Right ventricle myocardium inferior (tissue), 1 donor: ENCODE data around the gene PPP1R3E. TPM values are rescaled to one million over a fixed set of nuclear protein-coding genes. Genes with fewer than 3 reads are reported as not detected.
"Not testable (repeated sequence)": the region's sequence is repeated elsewhere in the genome, so short reads cannot be mapped to it uniquely, and the experiment has no call there.

ENCODE experiments used
- ATAC-seq: fragments of 200-7000 bp; cut with Tn5 transposase; one replicate; pipeline ENCODE4 v1.9.1; 2020; ENCODE audit warnings: mild to moderate bottlenecking, moderate library complexity
- DNase-seq: peaks from one replicate; pipeline ENCODE4 v3.0.0; 2021; ENCODE audit errors: missing footprints
- intact Hi-C: fragments of 100-400 bp; cut with DNase I; formaldehyde crosslinking; loops from one replicate; pipeline ENCODE4 v1.11.0; 2022
- total RNA-seq: library from RNA; stranded (reverse); fragmentation: NEBNext Ultra II Directional; extraction: Animal tissue kit (Norgen Biotek cat#: 25700); gene quantifications from one replicate; pipeline ENCODE4 v1.2.1, GENCODE V29; 2021
- donor health status: DM: no; HTN: yes; CAD: no; lungs with severe emphysema.

PPP1R3E gene
- total RNA-seq, 1 donor from 2014 or later = 7.9 TPM

DNA sequence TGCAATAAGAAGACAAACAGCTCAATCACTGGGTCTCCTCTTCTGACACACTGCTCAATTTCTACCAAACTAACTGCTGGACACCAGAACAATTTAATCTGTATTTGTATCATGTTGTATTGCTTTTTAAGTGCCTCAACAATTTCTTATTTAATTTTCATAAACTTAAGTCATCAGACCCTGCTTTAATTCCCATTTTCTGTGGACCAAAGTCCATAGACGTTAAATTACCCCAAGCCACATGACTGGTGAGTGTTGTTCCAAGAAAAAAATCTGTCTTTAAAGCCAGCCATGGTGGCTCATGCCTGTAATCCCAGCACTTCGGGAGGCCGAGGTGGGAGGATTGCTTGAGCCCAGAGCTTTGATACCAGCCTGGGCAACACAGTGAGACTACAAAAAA lies 25.5 kb downstream of the PPP1R3E start:
- DNase-seq (no peak), ATAC-seq (no peak)
- intact Hi-C loops = no loop called here

DNA sequence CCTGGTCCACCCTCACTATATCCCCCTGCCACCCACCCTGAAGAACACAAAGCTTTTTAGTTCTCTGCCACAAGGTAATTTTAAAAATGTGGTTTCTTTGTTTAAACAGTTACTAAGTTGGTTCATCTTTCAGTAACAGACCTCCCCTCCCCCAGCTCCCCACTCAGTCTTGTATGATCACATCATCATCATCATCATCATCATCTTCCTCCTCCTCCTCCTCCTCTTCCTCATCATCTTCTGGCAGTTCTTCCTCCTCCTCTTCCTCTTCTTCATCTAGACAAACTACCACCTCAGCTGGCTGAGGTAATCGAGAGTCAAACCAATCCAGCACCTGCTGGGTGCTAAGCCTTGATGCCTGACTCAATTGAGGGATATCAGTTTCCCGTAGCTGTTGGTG lies 27.2 kb downstream of the PPP1R3E start:
- no peak for DNase-seq
- ATAC-seq = no peak
- intact Hi-C loops = no loop called here

DNA sequence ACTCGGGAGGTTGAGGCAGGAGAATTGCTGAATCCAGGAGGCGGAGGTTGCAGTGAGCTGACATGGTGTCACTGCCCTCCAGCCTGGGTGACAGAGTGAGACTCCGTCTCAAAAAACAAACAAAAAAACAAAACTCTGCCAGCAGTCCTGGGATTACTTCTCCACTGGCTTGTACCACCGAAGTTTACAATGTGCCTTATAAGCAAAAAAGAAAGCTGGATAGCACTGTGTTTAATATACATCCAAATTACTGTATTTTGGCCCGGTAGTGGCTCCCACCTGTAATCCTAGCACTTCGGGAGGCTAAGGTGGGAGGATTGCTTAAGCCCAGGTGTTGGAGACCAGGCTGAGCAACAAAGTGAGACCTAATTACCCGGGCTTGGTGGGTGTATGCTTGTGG lies 33.5 kb downstream of the PPP1R3E start:
- intact Hi-C loops = loop anchor here (5.0 to 10.0 kb wide), 2 partner anchors 108 to 296 kb away; partner anchors contain the start of genes AP1G2 and CMTM5
- ATAC-seq = no peak
- no peak for DNase-seq

- ATAC-seq, DNase-seq: not testable (repeated sequence)
- intact Hi-C loops = loop anchor here (10.0 kb wide), 1 partner anchor 304 kb away; the partner anchor contains the start of gene AP1G2
Observed at GRCh38 chr14:23260849-23261248, 41.8 kb downstream of the PPP1R3E start.

GRCh38 chr14:23259426-23259825 lies 43.2 kb downstream of the PPP1R3E start:
- no peak for ATAC-seq
- intact Hi-C loops = no loop called here

DNA sequence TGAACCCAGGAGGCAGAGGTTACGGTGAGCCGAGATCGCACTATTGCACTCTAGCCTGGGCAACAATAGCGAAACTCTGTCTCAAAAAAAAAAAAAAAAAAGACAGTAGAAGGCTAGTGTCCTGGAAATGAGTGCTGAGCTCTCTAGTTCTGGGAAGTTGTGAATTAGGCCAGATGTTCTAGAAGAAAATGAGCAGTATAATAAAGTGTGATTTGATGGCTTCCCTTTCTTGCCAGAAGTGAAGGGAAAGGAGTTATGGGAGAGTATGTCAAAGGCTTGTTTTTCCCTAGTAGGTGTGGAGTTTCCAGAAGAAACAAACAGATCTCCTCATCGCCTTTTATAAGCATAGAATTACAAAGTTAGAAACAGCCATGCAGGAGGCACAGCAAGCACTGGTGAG lies 44.4 kb downstream of the PPP1R3E start:
- DNase-seq = no peak
- no peak for ATAC-seq
- intact Hi-C loops = no loop called here

More at GRCh38 chr14:23259426-23259825, 43.2 kb downstream of the PPP1R3E start:
- DNase-seq = no peak

DNA sequence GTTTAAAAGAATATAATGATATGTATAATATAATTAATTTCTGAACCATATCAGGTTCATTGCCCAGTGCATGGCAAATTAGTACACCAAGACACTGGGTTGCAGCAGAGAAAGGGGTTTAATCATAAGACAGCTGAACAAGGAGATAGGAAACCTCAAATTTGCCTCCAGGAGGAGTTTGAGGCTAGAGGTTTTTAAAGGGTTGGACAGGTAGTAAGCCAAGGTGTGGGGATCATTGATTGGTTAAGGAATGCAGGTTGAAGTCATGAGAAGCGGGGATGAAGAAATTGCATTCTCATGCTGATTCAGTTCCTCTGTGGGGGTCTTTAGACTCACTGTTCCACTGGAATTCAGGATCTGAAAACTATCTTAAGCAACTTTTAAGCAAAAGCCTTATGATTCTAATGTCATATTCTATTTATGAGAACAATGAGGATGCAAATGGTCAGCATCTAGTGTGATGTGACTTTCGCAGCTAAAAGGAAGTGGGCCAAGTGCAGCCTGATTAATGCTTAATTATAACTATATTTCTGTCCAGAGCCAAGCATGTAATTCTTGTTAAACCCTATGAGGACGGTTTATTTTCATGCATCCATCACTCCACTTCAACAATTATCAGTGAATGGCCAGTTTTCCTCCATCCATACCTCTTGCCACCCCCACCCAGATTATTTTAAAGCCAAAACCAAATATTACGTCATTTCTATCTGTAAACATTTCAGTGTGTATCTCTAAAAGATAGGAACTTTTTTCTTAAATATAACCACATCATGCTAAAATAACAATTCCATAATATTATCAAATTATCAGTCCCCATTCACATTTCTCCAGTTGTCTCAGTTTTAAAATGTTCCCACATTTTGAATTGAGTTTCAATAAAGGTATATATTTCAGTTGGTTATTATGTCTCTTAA lies 50.0 kb downstream of the PPP1R3E start:
- intact Hi-C loops = no loop called here
- no peak for DNase-seq
- ATAC-seq = no peak

DNA sequence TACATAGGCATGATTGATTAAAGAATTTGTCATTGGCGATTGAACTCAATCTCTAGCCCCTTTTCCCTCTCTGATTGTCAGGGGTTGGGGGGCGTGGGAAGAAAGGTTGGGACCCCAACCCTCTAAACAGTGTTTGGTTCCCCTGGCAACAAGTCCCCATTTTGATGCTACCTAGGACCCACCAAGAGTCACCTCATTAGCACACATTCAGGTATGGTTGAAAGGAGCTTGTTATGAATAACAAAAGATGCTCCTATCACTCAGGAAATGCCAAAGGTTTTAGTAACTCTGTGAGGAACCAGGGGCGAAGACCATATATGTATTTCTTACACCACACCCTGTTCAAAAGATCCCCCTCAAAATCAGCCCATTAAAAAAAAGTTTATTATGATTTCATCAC lies 50.7 kb downstream of the PPP1R3E start:
- ATAC-seq = no peak

DNA sequence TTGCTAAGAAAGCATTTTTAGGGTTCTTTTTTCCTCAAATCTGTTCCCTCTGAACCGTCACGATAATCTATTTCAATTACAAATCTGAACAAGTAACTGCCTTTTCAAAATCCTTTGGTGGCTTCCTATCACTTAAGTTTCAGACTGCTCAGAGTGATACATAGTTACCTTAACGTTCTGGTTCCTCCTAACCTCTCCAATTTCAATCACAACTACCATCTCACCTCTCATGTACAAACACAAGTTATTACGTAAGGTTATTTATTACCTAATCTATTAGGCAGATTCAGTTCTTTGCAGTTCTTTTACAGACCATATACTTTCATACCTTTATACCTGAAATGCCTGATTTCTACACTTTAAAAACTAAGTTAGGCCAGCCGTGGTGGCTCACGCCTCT lies 52.8 kb downstream of the PPP1R3E start:
- intact Hi-C loops = no loop called here
- ATAC-seq (no peak), DNase-seq (no peak)

More for the DNA sequence above, 50.7 kb downstream of the PPP1R3E start:
- no peak for DNase-seq
- intact Hi-C loops = no loop called here

GRCh38 chr14:23248601-23249000 lies 54.1 kb downstream of the PPP1R3E start:
- DNase-seq = no peak

More at GRCh38 chr14:23248601-23249000, 54.1 kb downstream of the PPP1R3E start:
- intact Hi-C loops = no loop called here
- ATAC-seq = no peak

Other genes starting within 250 kb of the PPP1R3E start
- 2.5 TPM for gene CDH24, start 245.3 kb downstream of the PPP1R3E start, total RNA-seq
- 73.9 TPM for gene ACIN1, start 207.7 kb downstream of the PPP1R3E start, total RNA-seq
- gene C14orf119, start 207.4 kb downstream of the PPP1R3E start, total RNA-seq = 22.4 TPM
- not detected for gene CIROP, start 197.9 kb downstream of the PPP1R3E start, total RNA-seq
- gene CEBPE, start 183.6 kb downstream of the PPP1R3E start, total RNA-seq = not detected
- 11.5 TPM for gene SLC7A8, start 119.2 kb downstream of the PPP1R3E start, total RNA-seq
- not detected for gene RNF212B, start 64.9 kb downstream of the PPP1R3E start, total RNA-seq
- 8.0 TPM for gene HOMEZ, start 16.7 kb downstream of the PPP1R3E start, total RNA-seq
- gene BCL2L2, start 4.0 kb upstream of the PPP1R3E start, total RNA-seq = 35.4 TPM
- 73.7 TPM for gene PABPN1, start 18.6 kb upstream of the PPP1R3E start, total RNA-seq
- gene SLC22A17, start 50.0 kb upstream of the PPP1R3E start, total RNA-seq = 10.1 TPM
- gene EFS, start 62.3 kb upstream of the PPP1R3E start, total RNA-seq = 4.0 TPM
- gene IL25, start 70.0 kb upstream of the PPP1R3E start, total RNA-seq = not detected
- 0.92 TPM for gene CMTM5, start 74.2 kb upstream of the PPP1R3E start, total RNA-seq
- gene MYH6, start 105.4 kb upstream of the PPP1R3E start, total RNA-seq = 3,910 TPM
- 11,833 TPM for gene MYH7, start 132.8 kb upstream of the PPP1R3E start, total RNA-seq
- 19.8 TPM for gene NGDN, start 166.8 kb upstream of the PPP1R3E start, total RNA-seq
- 0.60 TPM for gene ZFHX2, start 248.9 kb upstream of the PPP1R3E start, total RNA-seq